Left ventricle myocardium inferior (tissue), 1 donor: Measurements from ENCODE around the gene SATL1. TPM values are rescaled to one million over a fixed set of nuclear protein-coding genes. Genes with fewer than 3 reads are reported as not detected.

Source experiments
- DNase-seq: peaks from one replicate; pipeline ENCODE4 v3.0.0-alpha.2; 2020
- H3K27ac ChIP-seq: fragments of 200-600 bp; replicated peaks from 2 replicates; pipeline ENCODE4 v1.8.0; 2021
- H3K27me3 ChIP-seq: fragments of 200-600 bp; 2 replicates; pipeline ENCODE4 v1.8.0; 2021; ENCODE audit warnings: low read depth
- H3K36me3 ChIP-seq: fragments of 200-600 bp; 2 replicates; pipeline ENCODE4 v1.8.0; 2021
- H3K4me1 ChIP-seq: fragments of 200-600 bp; 2 replicates; pipeline ENCODE4 v1.8.0; 2021
- H3K4me3 ChIP-seq: fragments of 200-600 bp; 2 replicates; pipeline ENCODE4 v1.8.0; 2021; ENCODE audit warnings: mild to moderate bottlenecking, moderate library complexity
- H3K9me3 ChIP-seq: fragments of 200-600 bp; replicated peaks from 2 replicates; pipeline ENCODE4 v1.8.0; 2021
- CTCF ChIP-seq: fragments of 200-600 bp; IDR thresholded peaks from 2 replicates; pipeline ENCODE4 v1.8.0; 2021; ENCODE audit warnings: antibody characterized with exemption, mild to moderate bottlenecking, borderline replicate concordance
- intact Hi-C: fragments of 100-400 bp; cut with micrococcal nuclease; formaldehyde crosslinking; loops from one replicate; pipeline ENCODE4 v1.11.0; 2022
- total RNA-seq: library from RNA; stranded (reverse); fragmentation: NEBNext Ultra II Directional; extraction: Animal tissue kit (Norgen Biotek cat#: 25700); gene quantifications from one replicate; pipeline ENCODE4 v1.2.1, GENCODE V29; 2021
- donor health status: DM: no; HTN: yes; CAD: no; lungs with severe emphysema.

Gene SATL1
- total RNA-seq, 1 donor from 2014 or later: not detected

GRCh38 chrX:85196319-85196718 lies 47.3 kb downstream of the SATL1 start:
- TF ChIP-seq CTCF: no peak
- intact Hi-C loops: no loop called here
- H3K4me3 ChIP-seq: no peak overlapping the region

GRCh38 chrX:85159644-85160043 lies 83.9 kb downstream of the SATL1 start:
- no peaks in the 10 kb centered on the region for H3K4me1 ChIP-seq
- peaks cover 8% of the 10 kb centered on the region for H3K9me3 ChIP-seq
- H3K27me3 ChIP-seq: no peaks in the 10 kb centered on the region
- H3K27ac ChIP-seq: no peak overlapping the region
- H3K4me3 ChIP-seq: no peak overlapping the region
- DNase-seq: no peak
- no peaks in the 10 kb centered on the region for H3K36me3 ChIP-seq
- intact Hi-C loops: no loop called here
- TF ChIP-seq CTCF: no peak

More at GRCh38 chrX:85196319-85196718, 47.3 kb downstream of the SATL1 start:
- H3K36me3 ChIP-seq: no peaks in the 10 kb centered on the region
- H3K27ac ChIP-seq: no peak overlapping the region
- H3K27me3 ChIP-seq: no peaks in the 10 kb centered on the region
- H3K4me1 ChIP-seq: no peaks in the 10 kb centered on the region
- no peak for DNase-seq
- no peaks in the 10 kb centered on the region for H3K9me3 ChIP-seq

GRCh38 chrX:85140964-85141363 lies 102.6 kb downstream of the SATL1 start:
- DNase-seq: no peak
- intact Hi-C loops: no loop called here
- no peaks in the 10 kb centered on the region for H3K36me3 ChIP-seq
- H3K9me3 ChIP-seq: no peaks in the 10 kb centered on the region
- H3K27ac ChIP-seq: no peak overlapping the region
- no peaks in the 10 kb centered on the region for H3K27me3 ChIP-seq
- TF ChIP-seq CTCF: no peak
- H3K4me3 ChIP-seq: no peak overlapping the region
- H3K4me1 ChIP-seq: no peaks in the 10 kb centered on the region

GRCh38 chrX:85139422-85139821 lies 104.2 kb downstream of the SATL1 start:
- Histone ChIP-seq H3K4me1 (no peaks in the 10 kb centered on the region), H3K9me3 (no peaks in the 10 kb centered on the region), H3K27me3 (no peaks in the 10 kb centered on the region), H3K27ac (no peak overlapping the region), H3K36me3 (no peaks in the 10 kb centered on the region), H3K4me3 (no peak overlapping the region)
- no peak for TF ChIP-seq CTCF
- intact Hi-C loops: no loop called here
- DNase-seq: no peak

GRCh38 chrX:85136409-85136808 lies 107.2 kb downstream of the SATL1 start:
- no peak for TF ChIP-seq CTCF
- DNase-seq: no peak
- intact Hi-C loops: no loop called here
- Histone ChIP-seq H3K27me3 (no peaks in the 10 kb centered on the region), H3K9me3 (no peaks in the 10 kb centered on the region), H3K4me1 (no peaks in the 10 kb centered on the region), H3K36me3 (no peaks in the 10 kb centered on the region), H3K27ac (no peak overlapping the region), H3K4me3 (no peak overlapping the region)

- DNase-seq: no peak
- no peaks in the 10 kb centered on the region for H3K27me3 ChIP-seq
- H3K4me1 ChIP-seq: no peaks in the 10 kb centered on the region
- no peak overlapping the region for H3K27ac ChIP-seq
- H3K36me3 ChIP-seq: no peaks in the 10 kb centered on the region
- no peaks in the 10 kb centered on the region for H3K9me3 ChIP-seq
- TF ChIP-seq CTCF: no peak
- intact Hi-C loops: loop anchor here (10.0 kb wide), 1 partner anchor 430 kb away; no protein-coding TSS in a partner anchor
- H3K4me3 ChIP-seq: no peak overlapping the region
These were observed 128.3 kb downstream of the SATL1 start for GRCh38 chrX:85115252-85115651.
